NCI-H187 (cell line): Measurements from ENCODE around the gene FARS2.

ENCODE experiments used
- DNase-seq, 2 experiments: peaks; one replicate each; lab custom pipeline; 2025; lab: John Stamatoyannopoulos, UW

The FARS2 gene

GRCh38 chr6:5287205-5287965 is 26.1 kb downstream of the FARS2 start:
- DNase-seq = no peak

GRCh38 chr6:5287966-5288297 is 26.6 kb downstream of the FARS2 start:
- no peak for DNase-seq

GRCh38 chr6:5290097-5290496 is 28.8 kb downstream of the FARS2 start:
- no peak for DNase-seq

- DNase-seq = no peak
Observed at GRCh38 chr6:5290500-5290899, 29.2 kb downstream of the FARS2 start.

GRCh38 chr6:5292154-5292553 is 30.8 kb downstream of the FARS2 start:
- DNase-seq = no peak

- no peak for DNase-seq
Observed at GRCh38 chr6:5293692-5294091, 32.4 kb downstream of the FARS2 start.

- DNase-seq = no peak
Observed at GRCh38 chr6:5294392-5295211, 33.3 kb downstream of the FARS2 start.

- no peak for DNase-seq
Observed at GRCh38 chr6:5295623-5296022, 34.3 kb downstream of the FARS2 start.

- DNase-seq = no peak
Observed at GRCh38 chr6:5300206-5300764, 39.0 kb downstream of the FARS2 start.

- no peak for DNase-seq
Observed at GRCh38 chr6:5302220-5302946, 41.1 kb downstream of the FARS2 start.

GRCh38 chr6:5302995-5303622 is 41.8 kb downstream of the FARS2 start:
- DNase-seq = peak in 1 of 2 experiments; percentile 5

- DNase-seq = no peak
Observed at GRCh38 chr6:5303682-5304081, 42.4 kb downstream of the FARS2 start.

GRCh38 chr6:5305968-5306626 is 44.8 kb downstream of the FARS2 start:
- no peak for DNase-seq

GRCh38 chr6:5307058-5307457 is 45.7 kb downstream of the FARS2 start:
- DNase-seq = no peak

- no peak for DNase-seq
Observed at GRCh38 chr6:5308066-5308465, 46.8 kb downstream of the FARS2 start.

- no peak for DNase-seq
Observed at GRCh38 chr6:5314191-5314865, 53.0 kb downstream of the FARS2 start.

GRCh38 chr6:5315881-5316280 is 54.6 kb downstream of the FARS2 start:
- no peak for DNase-seq

- no peak for DNase-seq
Observed at GRCh38 chr6:5316951-5317350, 55.6 kb downstream of the FARS2 start.

GRCh38 chr6:5318617-5319272 is 57.4 kb downstream of the FARS2 start:
- DNase-seq = no peak

GRCh38 chr6:5323979-5324378 is 62.7 kb downstream of the FARS2 start:
- no peak for DNase-seq
